Mesenchymal stem cell (in vitro differentiated cells and primary cell): Measurements from ENCODE around the gene YWHAE.
A peak's percentile ranks its signal among the peaks of the same experiment; 100 is the strongest.

Experiments used
- DNase-seq: peaks from one replicate; pipeline ENCODE4 v3.0.0-alpha.2; 2013
- H2AFZ ChIP-seq: one replicate; pipeline ENCODE4 v1.6.1; 2013; ENCODE audit warnings: low read depth, mild to moderate bottlenecking, control low read depth, inconsistent platforms, low read length, moderate library complexity
- H2AK5ac ChIP-seq: 2 replicates; pipeline ENCODE4 v1.6.1; 2013; ENCODE audit warnings: low read length, moderate library complexity, mild to moderate bottlenecking, inconsistent platforms; ENCODE audit not compliant: severe bottlenecking
- H2BK120ac ChIP-seq: one replicate; pipeline ENCODE4 v1.6.1; 2013; ENCODE audit warnings: low read depth, mild to moderate bottlenecking, inconsistent platforms, low read length, moderate library complexity
- H2BK12ac ChIP-seq, 2 experiments: one replicate each; pipeline ENCODE4 v1.6.1; 2013; ENCODE audit warnings: inconsistent platforms in 2 of 2, low read length in 2 of 2, mild to moderate bottlenecking in 2 of 2, moderate library complexity in 2 of 2, control low read depth in 1 of 2
- H2BK15ac ChIP-seq: one replicate; pipeline ENCODE4 v1.6.1; 2013; ENCODE audit warnings: mild to moderate bottlenecking, low read depth, inconsistent platforms; ENCODE audit not compliant: poor library complexity, severe bottlenecking
- H2BK5ac ChIP-seq: 2 replicates; pipeline ENCODE4 v1.6.1; 2013; ENCODE audit warnings: low read depth, mild to moderate bottlenecking, low read length, control low read depth, inconsistent platforms; ENCODE audit not compliant: poor library complexity, severe bottlenecking
- H3K14ac ChIP-seq, 2 experiments: one replicate each; pipeline ENCODE4 v1.6.1; 2013; ENCODE audit warnings: inconsistent platforms in 2 of 2, low read length in 2 of 2, control low read depth in 1 of 2, mild to moderate bottlenecking in 1 of 2, moderate library complexity in 1 of 2
- H3K18ac ChIP-seq, 2 experiments: one replicate each; pipeline ENCODE4 v1.6.1; 2013; ENCODE audit warnings: inconsistent platforms in 2 of 2, low read length in 2 of 2, control low read depth in 1 of 2, low read depth in 1 of 2, mild to moderate bottlenecking in 1 of 2
- H3K23ac ChIP-seq, 2 experiments: one replicate each; pipeline ENCODE4 v1.6.1; 2013; ENCODE audit warnings: inconsistent platforms in 2 of 2, low read length in 2 of 2, mild to moderate bottlenecking in 2 of 2, moderate library complexity in 2 of 2, control low read depth in 1 of 2
- H3K27ac ChIP-seq: 2 replicates; pipeline ENCODE4 v1.5.1; 2013; ENCODE audit warnings: mild to moderate bottlenecking, moderate library complexity, low read length, control low read depth, inconsistent platforms; ENCODE audit not compliant: poor library complexity, severe bottlenecking
- H3K27me3 ChIP-seq, 2 experiments: 2 replicates each; pipeline versions ENCODE4 v1.6.1 to v1.7.0; 2013; ENCODE audit warnings: low read length in 2 of 2, mild to moderate bottlenecking in 2 of 2, moderate library complexity in 2 of 2, control low read depth in 1 of 2, inconsistent platforms in 1 of 2; ENCODE audit not compliant: control insufficient read depth in 1 of 2, insufficient read depth in 1 of 2
- H3K36me3 ChIP-seq, 2 experiments: 2 replicates each; pipeline versions ENCODE4 v1.6.1 to v1.7.0; 2013; ENCODE audit warnings: low read length in 2 of 2, control low read depth in 1 of 2, inconsistent platforms in 1 of 2, low read depth in 1 of 2, mild to moderate bottlenecking in 1 of 2; ENCODE audit not compliant: insufficient read depth in 2 of 2, control insufficient read depth in 1 of 2
- H3K4ac ChIP-seq, 2 experiments: one replicate each; pipeline ENCODE4 v1.6.1; 2013; ENCODE audit warnings: inconsistent platforms in 2 of 2, low read length in 2 of 2, mild to moderate bottlenecking in 2 of 2, moderate library complexity in 2 of 2, control low read depth in 1 of 2, low read depth in 1 of 2
- H3K4me1 ChIP-seq: 2 replicates; pipeline ENCODE4 v1.6.1; 2013; ENCODE audit warnings: low read depth, low read length, control low read depth; ENCODE audit not compliant: control insufficient read depth, insufficient read depth
- H3K4me2 ChIP-seq: 2 replicates; pipeline ENCODE4 v1.6.1; 2013; ENCODE audit warnings: low read length, mild to moderate bottlenecking, inconsistent platforms; ENCODE audit not compliant: poor library complexity, severe bottlenecking
- H3K4me3 ChIP-seq, 2 experiments: 2 replicates each; pipeline versions ENCODE4 v1.5.1 to v1.7.0; 2013; ENCODE audit warnings: low read length in 2 of 2, mild to moderate bottlenecking in 2 of 2, control low read depth in 1 of 2, low read depth in 1 of 2; ENCODE audit not compliant: insufficient read depth in 1 of 2
- H3K79me1 ChIP-seq: replicated peaks from 2 replicates; pipeline ENCODE4 v1.6.1; 2013; ENCODE audit warnings: mild to moderate bottlenecking, control low read depth, low read length, inconsistent platforms; ENCODE audit not compliant: poor library complexity, severe bottlenecking
- H3K9ac ChIP-seq: 2 replicates; pipeline ENCODE4 v1.7.0; 2013; ENCODE audit warnings: mild to moderate bottlenecking, low read length, moderate library complexity
- H3K9me3 ChIP-seq: 2 replicates; pipeline ENCODE4 v1.7.0; 2013; ENCODE audit warnings: mild to moderate bottlenecking, low read length; ENCODE audit not compliant: control insufficient read depth
- H4K8ac ChIP-seq: one replicate; pipeline ENCODE4 v1.6.1; 2013; ENCODE audit warnings: inconsistent platforms, mild to moderate bottlenecking, low read length, moderate library complexity
- H4K91ac ChIP-seq: one replicate; pipeline ENCODE4 v1.6.1; 2013; ENCODE audit warnings: mild to moderate bottlenecking, low read length, inconsistent platforms
- WGBS: methylation state at CpG from one replicate; pipeline ENCODE4 v1.1.7; 2013; ENCODE audit warnings: mixed read lengths; 5-methylcytosine and 5-hydroxymethylcytosine counted together

The YWHAE gene

DNA sequence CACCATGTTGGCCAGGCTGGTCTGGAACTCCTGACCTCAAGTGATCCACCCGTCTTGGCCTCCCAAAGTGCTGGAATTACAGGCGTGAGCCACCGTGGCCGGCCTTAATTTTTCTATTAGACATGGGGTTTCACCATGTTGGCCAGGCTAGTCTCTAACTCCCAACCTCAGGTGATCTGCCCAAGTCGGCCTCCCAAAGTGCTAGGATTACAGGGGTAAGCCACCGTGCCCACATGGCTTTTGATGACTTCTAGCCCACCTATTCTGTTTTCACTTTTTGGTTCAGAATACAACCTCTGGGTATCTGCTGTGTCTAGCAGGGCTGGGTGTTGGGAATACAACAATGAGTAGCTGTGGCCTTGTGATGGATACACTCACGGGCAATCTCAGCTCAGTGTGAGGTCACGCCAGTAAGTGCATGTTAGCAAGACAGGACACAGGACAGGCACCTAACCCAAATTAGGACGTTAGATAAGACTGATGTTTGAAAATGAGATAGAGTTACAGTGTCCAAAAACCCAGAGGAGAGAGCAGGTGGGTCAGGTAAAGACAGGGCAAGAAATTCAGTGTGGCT is 14.1 kb upstream of the YWHAE start:
- Histone ChIP-seq H3K4me2 (no peak overlapping the region), H2BK15ac (no peak overlapping the region), H3K27ac (no peak overlapping the region), H3K4ac (no peak overlapping the region), H2BK5ac (no peak overlapping the region), H2BK12ac (no peak overlapping the region), H3K9me3 (no peaks in the 10 kb centered on the region), H3K4me3 (no peak overlapping the region), H3K23ac (no peak overlapping the region), H2AK5ac (no peak overlapping the region), H3K36me3 (peaks cover 11 to 17% of the 10 kb centered on the region in 2 experiments), H3K79me1 (peaks cover 2% of the 10 kb centered on the region), H2BK120ac (no peak overlapping the region), H3K4me1 (peaks cover 2% of the 10 kb centered on the region), H3K18ac (no peak overlapping the region), H4K91ac (no peak overlapping the region), H2AFZ (no peak overlapping the region), H3K14ac (no peak overlapping the region), H3K9ac (no peak overlapping the region), H3K27me3 (no peaks in the 10 kb centered on the region), H4K8ac (no peak overlapping the region)
- WGBS = 95% methylated on average over 9 of the region's 9 CpGs
- no peak for DNase-seq

DNA sequence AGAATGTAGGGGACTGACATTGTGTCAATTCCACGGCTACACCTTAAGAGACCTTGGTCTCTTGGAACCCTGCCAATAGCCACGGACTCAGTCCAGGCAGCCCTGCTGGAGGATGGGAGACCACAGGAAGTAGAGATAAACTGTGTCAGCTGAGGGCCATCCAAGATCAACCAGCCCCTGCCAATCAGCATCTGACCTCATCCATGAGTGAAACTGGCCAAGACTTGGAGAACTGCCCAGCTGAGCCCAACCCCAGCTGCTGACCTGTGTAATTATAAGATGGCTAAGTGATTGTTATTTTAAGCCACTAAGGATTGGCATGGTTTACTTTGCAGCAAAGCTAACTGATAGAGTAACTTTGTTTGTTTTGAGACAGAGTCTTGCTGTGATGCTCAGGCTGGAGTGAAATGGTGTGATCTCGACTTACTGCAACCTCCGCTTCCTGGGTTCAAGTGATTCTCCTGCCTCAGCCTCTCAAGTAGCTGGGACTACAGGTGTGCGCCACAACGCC is 13.3 kb upstream of the YWHAE start:
- Histone ChIP-seq H3K9ac (peak overlapping the region; percentile 12), H3K4me3 (peak overlapping the region in 1 of 2 experiments; percentile 42), H2BK15ac (no peak overlapping the region), H3K36me3 (peaks cover 11 to 15% of the 10 kb centered on the region in 2 experiments), H3K4ac (no peak overlapping the region), H3K27me3 (no peaks in the 10 kb centered on the region), H3K23ac (no peak overlapping the region), H3K4me1 (peaks cover 2% of the 10 kb centered on the region), H4K8ac (no peak overlapping the region), H3K18ac (no peak overlapping the region), H3K9me3 (no peaks in the 10 kb centered on the region), H4K91ac (no peak overlapping the region), H2AK5ac (no peak overlapping the region), H3K14ac (no peak overlapping the region), H3K4me2 (no peak overlapping the region), H3K27ac (no peak overlapping the region), H2BK12ac (no peak overlapping the region), H3K79me1 (no peaks in the 10 kb centered on the region), H2BK120ac (no peak overlapping the region), H2BK5ac (no peak overlapping the region), H2AFZ (no peak overlapping the region)
- DNase-seq = peak; percentile 73
- WGBS = 68% methylated on average over 5 of the region's 6 CpGs

DNA sequence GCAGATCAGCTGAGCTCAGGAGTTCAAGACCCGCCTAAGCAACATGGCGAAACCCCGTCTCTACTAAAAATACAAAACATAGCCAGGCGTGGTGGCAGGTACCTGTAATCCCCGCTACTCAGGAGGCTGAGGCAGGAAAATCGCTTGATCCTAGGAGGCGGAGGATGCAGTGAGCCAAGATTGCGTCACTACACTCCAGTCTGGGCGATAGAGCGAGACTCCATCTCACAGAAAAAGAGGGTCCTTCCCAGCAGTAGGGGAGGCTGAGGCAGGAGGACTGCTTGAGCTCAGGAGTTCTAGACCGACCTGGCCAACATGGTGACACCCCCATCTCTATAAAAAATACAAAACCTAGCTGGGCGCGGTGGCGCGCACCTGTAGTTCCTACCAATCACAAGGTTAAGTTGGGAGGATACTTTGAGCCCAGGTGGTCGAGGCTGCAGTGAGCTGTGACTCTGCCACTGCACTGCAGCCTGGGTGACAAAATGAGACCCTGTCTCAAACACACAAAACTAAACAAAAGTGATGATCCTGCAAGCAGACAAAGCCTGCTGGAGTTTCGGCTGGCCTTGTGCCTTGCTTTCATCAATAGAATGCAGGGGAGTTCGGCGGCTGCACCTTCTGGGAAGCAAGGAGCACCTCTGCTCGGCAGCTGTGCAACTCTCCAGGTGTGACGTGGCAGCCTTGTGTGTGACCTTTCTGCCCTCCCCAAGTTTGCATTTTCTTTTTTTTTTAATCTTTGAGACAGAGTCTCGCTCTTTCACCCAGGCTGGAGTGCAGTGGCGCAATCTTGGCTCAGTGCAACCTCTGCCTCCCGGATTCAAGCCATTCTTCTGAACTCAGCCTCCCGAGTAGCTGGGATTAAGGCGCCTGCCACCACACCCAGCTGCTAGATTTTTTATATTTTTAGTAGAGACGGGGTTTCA is 12.4 kb upstream of the YWHAE start:
- H3K79me1 ChIP-seq = no peaks in the 10 kb centered on the region
- H4K91ac ChIP-seq = no peak overlapping the region
- H3K9me3 ChIP-seq = no peaks in the 10 kb centered on the region
- H2AK5ac ChIP-seq = no peak overlapping the region
- H3K4me1 ChIP-seq = peaks cover 2% of the 10 kb centered on the region
- no peaks in the 10 kb centered on the region for H3K27me3 ChIP-seq
- no peak for DNase-seq
- H3K9ac ChIP-seq = no peak overlapping the region
- H3K4me3 ChIP-seq = peak overlapping the region in 1 of 2 experiments; percentile 23
- no peak overlapping the region for H2BK120ac ChIP-seq
- no peak overlapping the region for H3K14ac ChIP-seq
- H2AFZ ChIP-seq = no peak overlapping the region
- no peak overlapping the region for H3K23ac ChIP-seq
- WGBS = 95% methylated on average over 23 of the region's 27 CpGs
- H2BK5ac ChIP-seq = no peak overlapping the region
- peaks cover 8 to 11% of the 10 kb centered on the region in 2 experiments for H3K36me3 ChIP-seq
- no peak overlapping the region for H3K18ac ChIP-seq
- no peak overlapping the region for H4K8ac ChIP-seq
- H2BK15ac ChIP-seq = no peak overlapping the region
- H3K4me2 ChIP-seq = no peak overlapping the region
- no peak overlapping the region for H3K27ac ChIP-seq
- no peak overlapping the region for H3K4ac ChIP-seq
- H2BK12ac ChIP-seq = no peak overlapping the region

DNA sequence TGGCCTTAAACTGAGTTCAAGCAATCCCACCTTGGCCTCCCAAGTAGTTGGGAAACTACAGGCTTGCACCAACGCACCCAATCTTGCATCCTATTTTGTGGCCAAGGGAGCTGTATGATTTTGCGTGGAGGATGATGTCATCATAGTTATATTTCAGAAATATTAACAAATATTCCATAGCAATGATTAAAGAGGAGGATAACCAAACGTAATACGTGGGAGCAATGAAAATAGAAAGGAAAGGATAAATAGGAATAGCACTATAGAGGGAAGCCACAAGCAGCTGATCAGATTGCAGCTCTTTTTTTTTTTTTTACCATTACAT is 2.2 kb upstream of the YWHAE start:
- Histone ChIP-seq H2AFZ (no peak overlapping the region), H3K27me3 (peaks cover 0 to 6% of the 10 kb centered on the region in 2 experiments)

More for the DNA sequence above, 2.2 kb upstream of the YWHAE start:
- no peaks in the 10 kb centered on the region for H3K9me3 ChIP-seq
- no peak overlapping the region for H2AK5ac ChIP-seq
- H3K23ac ChIP-seq = no peak overlapping the region
- no peak overlapping the region for H3K14ac ChIP-seq
- H2BK12ac ChIP-seq = no peak overlapping the region
- no peak overlapping the region for H3K18ac ChIP-seq
- DNase-seq = no peak
- no peaks in the 10 kb centered on the region for H3K36me3 ChIP-seq
- WGBS = no CpG with 5 or more reads among the region's 4 CpGs
- no peak overlapping the region for H3K27ac ChIP-seq
- peaks cover 4% of the 10 kb centered on the region for H3K4me1 ChIP-seq
- H3K4me3 ChIP-seq = no peak overlapping the region
- no peak overlapping the region for H3K4ac ChIP-seq
- H2BK120ac ChIP-seq = no peak overlapping the region
- no peak overlapping the region for H4K8ac ChIP-seq
- peaks cover 2% of the 10 kb centered on the region for H3K79me1 ChIP-seq
- no peak overlapping the region for H4K91ac ChIP-seq
- H3K9ac ChIP-seq = no peak overlapping the region
- no peak overlapping the region for H2BK5ac ChIP-seq
- H3K4me2 ChIP-seq = no peak overlapping the region
- no peak overlapping the region for H2BK15ac ChIP-seq
